Activated gamma-delta T cell (primary cell): ENCODE results near the gene UBIAD1.
A peak's percentile ranks its signal among the peaks of the same experiment; 100 is the strongest.

Experiments
- DNase-seq: peaks from one replicate; lab custom pipeline; 2025; lab: John Stamatoyannopoulos, UW

UBIAD1 gene

DNA sequence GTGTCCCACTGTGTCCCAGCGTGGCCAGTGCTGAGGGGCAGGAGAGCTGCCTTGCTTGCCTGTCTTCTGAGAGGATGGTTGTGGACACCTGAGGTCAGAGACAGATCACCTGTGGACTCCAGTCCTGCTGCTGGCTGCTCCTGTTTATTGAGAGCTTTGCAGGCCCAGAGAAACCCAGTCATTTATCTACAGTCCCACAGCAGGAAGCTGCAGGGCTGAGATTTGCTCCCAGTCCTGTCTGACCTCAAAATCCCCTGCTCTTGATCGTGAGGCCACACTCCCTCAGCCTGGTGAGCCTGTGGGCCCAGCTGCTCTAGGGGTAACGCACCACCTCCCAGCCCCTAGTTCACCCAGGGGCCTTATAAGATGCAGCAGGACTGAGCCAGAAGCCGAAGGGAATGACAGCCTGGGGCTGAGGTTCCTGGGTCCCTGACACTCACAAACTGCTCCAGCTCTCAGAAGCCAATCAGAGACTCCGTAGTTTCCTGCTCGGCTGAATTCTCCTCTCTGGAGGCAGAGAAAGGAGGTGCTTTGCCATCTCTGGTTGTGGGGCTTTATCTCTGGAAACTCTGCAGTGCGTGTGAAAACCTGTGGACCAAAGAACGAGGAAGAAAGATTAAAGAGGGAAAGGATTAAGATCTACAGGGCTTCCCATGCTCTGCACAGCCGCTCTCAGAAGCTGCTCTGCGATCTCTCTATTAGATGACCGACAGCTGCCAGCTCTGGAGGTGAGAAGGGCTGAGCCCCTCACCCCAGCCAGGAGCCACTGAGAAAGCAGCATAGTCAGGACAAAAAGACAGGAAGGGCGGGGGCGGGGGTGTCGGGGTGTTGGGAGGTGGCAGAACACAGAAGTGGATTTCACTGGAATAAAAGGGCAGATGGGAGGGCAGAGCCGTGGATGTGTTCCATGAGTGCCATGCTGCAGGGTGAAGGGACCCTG lies 39.1 kb downstream of the UBIAD1 start:
- DNase-seq = no peak

DNA sequence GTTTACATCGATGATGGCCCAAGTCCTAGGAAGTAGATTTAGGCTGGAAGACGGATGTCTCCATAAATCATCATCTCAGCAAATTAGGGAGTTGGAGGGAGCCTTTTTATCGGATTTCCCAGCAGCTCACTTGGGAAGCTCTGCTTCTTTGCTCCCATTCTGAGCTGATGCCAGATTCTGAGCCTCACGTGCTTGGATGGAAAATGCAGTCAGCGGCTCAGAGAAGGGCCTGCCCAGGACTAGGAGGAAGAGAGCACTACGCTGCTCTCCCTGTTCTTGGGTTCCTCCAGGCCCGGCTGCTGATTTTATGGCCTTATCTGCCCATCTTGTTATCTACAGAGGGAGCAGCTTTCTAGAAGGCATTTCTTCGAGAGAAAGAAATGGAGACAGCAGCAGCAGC lies 42.0 kb downstream of the UBIAD1 start:
- no peak for DNase-seq

DNA sequence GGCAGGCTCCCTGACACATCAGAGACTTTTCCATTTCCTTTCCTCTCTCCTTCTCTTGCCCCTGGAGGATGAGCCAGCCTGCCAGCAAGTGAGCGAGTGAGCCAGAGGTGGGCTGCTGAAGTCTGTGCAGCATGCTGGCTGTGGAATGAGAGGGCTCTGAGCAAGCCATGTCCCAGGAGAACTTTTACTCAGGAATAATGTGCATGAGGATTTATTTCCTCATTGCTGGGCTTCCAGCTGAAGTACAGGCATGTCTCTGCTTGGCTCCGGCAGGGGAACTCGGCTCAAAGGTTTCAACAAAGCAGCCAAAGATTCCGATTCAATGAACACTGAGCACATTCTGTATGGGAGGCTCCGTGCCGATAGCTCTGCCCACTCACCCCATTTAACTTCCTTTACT lies 43.7 kb downstream of the UBIAD1 start:
- DNase-seq = no peak

DNA sequence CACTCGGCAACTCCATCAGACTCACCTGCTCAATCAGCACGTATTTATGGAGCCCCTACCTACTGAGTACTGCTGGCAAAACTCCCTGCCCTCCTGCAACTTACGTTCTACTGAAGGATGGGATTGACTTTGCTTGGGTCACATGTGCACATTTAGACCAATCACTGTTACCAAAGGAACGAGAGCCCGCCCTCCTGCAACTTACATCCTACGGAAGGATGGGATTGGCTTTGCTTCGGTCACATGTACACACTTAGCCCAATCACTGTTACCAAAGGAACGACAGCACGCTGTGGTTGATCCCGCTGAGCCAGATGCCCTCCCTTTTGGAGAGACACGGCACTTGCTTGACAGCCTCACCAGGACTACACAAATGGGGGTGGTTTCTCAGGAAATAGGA lies 46.0 kb downstream of the UBIAD1 start:
- no peak for DNase-seq

DNA sequence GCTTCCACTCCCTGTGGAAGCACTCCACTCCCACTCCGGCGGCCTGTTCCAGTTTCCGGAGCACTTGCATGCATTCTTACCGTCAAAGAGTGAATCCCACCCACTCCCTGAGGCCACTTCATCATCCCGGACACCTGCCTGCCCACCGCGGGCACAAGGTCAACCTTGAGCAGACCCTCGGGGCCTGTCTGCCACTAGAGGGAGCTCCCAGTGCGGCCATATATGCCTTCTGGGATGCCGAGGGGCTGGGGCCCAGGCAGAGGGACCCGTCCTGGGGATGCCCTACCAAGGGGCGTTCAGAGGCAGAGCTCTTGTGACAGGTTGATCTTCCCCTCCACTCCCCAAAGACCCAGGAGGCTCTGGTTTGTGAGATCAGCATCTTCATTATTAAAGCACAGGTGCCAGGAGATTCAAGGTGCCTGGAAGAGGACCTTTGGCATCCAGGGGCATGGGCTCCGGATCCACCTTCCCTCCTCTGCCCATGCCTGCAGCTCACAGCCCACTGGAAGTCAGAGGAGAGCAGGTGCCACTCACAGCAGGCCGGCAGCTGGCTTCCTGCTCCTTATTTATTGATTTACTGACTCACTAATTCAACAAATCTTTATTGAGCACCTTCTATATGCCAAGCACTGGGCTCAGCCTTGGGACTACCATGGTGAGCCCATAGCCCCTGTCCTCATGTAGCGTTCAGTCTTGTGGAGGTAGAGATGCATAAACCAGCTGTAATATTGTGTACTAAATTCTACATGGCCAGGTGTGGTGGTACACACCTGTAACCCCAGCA lies 47.3 kb downstream of the UBIAD1 start:
- no peak for DNase-seq

DNA sequence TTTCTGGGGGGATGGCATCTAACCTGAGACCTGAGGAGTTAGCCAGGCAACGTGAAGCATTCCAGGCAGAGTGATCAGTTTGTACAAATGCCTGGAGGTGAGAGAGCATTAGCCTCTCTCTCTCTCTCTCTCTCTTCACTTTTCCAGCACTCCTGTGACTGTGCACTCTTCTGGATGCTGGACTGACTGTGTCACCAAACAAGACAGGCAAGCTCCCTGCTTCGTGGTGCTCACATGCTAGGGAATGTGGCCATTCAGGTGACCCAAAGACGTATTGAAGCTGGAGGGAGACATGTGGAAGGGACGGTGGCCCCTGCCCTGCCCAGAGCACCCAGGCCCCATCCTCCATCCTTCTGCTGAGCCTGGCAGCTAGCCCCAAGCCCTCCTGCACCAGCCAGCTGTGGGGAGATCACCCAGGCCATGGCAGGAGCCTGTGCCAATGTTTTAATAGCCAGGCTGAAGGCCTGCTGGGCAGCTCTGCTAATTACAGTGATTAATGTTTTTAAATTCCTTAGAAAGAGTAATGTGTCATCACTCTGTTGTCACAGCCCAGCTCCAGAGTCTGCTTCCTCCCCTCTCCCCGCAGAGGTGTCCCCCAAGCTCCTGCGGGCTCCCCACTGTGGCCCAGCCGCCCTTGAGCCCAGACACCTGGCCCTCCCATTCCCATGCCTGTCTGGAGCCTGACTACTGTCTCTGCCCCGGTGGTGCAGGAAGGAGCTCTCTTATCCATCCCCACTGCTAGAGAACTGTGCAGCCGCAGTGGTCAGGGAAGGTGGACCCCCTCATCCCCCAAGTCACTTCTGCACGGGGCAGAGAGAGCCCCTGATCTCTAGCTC lies 48.9 kb downstream of the UBIAD1 start:
- no peak for DNase-seq

DNA sequence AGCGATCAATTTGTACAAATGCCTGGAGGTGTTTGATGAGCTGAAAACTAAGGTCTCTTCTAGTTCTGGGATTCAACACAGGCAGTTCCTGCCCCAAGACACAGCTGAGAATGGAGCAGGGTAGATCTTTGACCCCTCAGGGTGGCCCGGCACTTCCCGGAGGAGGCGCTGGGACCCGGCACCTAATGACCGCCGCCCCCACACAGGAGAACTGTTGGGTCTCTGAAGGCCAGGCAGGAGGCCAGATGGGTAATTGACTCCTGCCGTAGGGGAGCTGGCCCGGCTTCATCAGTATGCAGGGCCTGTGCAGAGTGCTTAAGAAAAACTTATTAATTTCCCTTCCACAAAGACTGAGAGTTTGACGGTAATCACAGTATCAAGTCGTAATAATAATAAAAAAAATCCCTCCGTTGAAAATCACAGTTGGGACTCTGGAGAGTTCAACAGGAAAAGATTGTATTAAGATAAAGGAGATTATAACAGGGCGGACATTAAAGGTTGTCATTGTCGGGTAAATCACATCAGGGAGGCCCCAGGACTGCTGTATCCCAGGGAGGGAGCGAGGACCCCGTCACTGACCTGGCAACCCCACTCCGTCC lies 51.7 kb downstream of the UBIAD1 start:
- DNase-seq = no peak

DNA sequence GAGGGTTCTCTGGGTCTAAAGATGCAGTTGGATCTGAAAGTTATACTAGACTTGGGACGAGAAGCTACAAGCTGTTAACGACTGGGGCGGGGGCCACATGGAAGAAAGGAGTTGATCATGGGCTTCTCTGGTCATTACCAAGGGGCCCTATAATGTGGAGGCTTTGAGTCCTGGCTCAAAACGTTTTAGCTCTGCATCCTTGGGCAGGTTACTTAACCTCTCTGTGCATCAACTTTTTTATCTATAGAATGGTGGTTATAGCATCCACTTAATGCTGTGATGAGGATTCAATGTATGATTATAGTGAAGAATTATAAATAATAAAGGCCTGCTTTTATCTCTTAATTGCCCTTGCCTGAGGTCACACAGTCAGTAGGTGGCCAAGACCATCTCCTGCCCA lies 53.1 kb downstream of the UBIAD1 start:
- DNase-seq = no peak

DNA sequence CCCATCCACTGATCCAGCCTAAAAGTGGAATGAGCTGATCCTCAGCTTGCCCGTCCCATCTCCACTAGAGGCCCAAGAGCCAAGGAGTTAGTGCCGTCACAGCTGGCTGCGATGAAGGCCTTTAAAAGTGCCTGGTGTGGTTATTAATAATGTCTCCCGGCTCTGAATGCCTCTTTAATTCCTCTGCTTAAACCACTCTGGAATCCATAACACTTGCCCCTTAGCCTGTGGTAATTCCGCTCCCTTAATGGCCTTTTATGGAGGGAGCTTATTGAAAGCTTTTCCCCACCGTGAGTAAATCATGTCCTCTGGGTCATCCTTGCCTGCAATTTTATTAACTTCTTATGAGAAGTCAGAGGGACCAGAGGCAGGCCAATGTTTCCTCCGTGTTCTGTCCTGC lies 55.4 kb downstream of the UBIAD1 start:
- no peak for DNase-seq

DNA sequence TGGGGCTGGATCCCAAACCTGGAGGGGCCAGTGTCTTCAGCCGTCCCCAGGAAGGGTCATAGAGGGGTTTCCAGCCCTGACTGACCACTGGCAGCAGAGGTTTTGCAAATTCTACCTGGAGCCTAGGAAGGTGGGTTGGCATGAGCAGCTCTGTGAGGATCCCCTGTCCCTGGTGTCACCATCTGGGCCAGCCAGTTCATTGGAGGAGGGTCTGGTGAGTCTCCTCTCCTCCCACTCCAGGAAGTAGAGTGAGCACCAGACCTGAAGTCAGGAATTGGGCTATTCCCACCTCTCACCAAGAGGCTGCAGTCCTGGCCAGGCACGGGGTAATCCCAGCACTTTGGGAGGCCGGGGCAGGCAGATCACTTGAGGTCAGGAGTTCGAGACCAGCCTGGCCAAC lies 57.4 kb downstream of the UBIAD1 start:
- DNase-seq = no peak

DNA sequence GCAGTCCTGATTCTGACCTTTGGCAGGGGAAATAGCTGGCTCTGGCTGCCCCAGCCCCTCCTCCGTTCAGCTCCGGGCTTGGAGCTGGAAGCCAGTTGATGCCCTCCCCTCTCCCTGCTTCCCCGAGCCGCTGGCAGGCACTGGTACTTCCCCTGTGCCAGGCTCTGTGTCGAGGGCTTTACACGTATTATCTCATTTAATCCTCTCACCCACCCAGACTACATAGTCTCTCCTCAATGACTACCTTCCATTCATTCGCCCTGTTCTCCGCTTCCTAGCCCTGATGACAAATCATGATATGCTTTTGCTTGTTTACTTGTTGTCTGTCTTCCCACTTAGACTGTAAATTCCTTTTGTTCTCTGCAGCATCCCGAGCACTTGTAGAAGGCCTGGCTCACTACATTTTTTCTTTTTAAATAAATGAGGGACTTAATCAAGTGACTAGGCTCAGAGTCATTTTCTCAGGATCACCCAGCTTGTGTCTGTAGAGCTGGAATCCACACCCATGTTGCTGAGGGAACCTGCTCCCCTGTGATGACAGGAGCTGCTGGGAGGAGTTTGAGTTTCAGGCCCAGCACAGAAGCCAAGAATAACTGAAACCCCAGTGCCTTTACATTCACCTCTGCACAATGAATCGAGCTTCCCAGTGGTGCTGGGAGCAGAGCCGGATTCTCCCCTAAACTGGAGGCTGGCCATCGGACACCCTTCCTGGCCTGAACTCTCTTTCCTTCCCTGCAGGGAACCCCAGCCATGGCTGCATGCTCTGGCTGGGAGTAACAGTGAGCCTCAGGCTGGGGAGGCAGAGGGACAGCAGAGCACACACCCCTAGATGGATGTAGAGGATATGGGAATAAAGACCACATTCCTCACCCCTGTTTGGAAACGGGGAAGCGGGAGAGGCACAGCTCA lies 58.3 kb downstream of the UBIAD1 start:
- DNase-seq = no peak

DNA sequence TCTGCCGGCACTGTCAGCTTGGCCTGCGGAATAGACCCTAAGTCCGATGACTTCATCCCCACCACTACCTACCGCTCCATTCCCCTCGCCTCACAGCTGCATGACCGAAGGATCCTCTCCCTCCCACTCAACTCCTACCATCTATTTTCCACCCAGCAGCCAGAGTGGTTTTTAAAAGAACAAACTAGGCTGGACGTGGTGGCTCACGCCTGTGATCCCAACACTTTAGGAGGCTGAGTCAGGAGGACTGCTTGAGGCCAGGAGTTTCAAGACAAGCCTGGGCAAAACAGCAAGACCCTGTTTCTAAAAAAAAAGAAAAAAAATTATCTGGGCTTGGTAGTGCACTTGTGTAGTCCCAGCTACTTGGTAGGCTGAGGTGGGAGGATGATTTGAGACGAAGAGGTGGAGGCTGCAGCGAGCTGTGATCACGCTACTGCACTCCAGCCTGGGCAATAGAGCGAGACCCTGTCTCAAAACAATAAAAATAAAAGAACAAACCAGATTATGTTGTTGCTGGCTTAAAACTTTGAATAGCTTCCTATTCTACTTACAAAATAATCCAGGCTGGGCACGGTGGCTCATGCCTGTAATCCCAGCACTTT lies 59.0 kb downstream of the UBIAD1 start:
- DNase-seq = no peak

DNA sequence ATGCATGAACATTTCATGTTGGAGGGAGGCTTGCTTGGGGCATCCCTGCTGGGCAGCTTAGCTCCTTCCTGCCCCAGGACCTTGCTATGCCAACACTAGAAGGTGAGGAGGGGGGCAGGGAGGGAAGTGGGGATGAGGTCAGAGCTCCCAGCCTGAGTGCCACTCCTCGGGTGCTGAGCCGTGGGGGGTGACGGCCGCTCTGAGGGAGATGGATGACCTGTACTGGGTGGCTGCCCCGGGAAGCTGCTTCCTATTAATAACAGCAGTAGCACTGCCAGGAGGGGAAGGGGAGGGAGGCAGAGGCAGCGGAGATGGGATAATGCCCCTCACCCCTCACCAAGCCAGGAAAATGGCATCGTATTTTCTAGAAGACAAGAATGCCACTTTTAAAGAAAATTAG lies 60.6 kb downstream of the UBIAD1 start:
- no peak for DNase-seq

DNA sequence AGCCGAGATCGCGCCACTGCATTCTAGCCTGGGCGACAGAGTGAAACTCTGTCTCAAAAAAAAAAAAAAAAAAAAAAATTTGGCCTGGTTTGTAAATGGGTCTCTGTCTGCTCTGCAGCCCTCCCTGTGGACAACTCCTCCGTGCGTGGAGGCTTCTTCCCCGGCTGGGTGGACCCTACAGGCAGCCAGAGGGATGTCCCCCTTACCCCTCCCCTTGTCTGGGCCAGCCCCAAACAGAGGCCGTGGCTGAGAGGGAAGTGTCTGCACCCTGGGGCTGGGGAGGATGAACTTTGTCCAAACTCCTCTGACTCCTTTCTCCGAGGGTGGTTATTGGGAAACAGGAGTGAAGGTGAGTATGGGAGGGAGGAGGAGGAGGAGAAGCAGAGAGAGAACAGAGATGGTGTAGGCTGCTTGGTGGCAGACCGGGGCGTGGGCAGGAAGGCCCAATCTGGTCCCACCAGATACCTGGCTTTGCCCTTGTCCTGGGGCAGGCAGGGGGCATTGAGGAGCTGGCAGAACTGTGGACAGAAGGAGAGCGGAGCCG lies 61.3 kb downstream of the UBIAD1 start:
- no peak for DNase-seq

DNA sequence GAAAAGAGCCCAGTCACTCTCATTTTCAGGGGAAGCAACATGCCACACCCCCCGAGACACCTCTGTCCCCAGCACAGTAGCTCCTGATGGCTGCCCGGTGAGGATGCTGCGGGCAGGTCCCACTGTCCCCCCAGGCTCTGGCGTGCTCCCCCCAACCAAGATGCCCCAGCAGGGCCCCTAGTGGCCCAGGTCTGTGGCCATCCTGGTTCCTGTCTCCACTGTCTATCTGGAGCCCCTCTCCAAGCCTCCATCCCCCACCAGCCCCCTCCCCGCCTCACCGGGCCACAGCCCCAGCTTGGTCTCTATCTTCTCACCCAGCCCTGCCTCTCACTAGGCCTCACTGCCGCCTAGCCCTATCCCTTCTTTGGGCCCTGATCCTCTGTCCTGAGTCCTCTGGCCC lies 61.8 kb downstream of the UBIAD1 start:
- no peak for DNase-seq

DNA sequence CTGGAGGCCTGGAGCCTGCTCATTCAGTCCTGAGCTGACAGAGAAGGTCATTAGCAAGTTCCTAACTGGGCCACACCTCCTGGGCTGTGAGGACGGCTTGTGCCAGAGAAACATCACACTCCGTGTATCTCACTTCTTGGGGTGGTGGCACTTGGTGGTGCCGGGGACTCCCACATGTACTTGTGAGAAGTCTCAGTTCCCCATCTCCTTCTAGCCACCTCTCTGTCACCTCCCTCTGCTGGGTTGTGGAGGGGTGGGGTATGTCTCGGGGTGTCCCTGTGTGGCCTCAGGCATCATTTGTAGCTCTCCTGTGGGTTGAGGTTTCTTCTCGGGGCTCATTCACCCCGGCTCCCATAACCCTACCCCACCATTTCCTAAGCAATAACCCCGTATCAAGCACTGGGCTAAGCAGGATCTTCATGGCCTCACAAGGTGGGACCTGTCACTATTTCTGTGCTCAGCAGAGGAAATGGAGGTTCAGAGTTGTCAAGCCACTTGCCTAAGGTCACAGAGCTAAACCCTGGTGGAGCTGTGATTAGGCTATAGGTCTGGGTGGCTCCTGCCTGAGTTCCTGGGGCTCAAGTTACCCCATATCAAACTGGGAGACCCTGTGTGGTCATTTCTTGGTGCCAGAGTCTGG lies 62.5 kb downstream of the UBIAD1 start:
- DNase-seq = no peak

DNA sequence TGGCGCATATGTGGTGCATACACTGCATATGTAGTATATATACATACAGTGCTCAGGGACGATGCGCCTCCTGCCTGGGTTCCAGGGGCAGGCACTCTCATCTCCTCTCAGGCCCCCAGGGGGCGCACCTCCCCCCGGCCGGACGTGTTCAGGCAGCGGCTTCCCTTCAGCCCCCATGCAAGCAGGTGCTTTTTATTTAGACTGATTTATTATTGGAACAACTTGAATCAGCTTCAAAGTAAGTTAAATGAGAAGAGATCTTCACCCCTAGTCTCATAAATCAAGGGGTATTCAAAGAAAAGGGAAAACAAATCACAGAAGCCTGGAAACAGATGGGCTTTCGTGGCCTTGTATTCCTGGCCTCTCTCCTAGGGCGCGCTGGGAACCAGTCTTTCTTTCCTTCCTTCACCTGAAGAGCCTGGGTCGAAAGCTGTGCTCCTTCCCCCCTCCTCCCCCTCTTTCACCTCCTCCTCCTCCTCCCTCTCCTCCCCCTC lies 64.6 kb downstream of the UBIAD1 start:
- DNase-seq = peak; percentile 28
